GM10266 (cell line): ENCODE measurements around the gene EXOSC5.
"Not testable (repeated sequence)": the region's sequence is repeated elsewhere in the genome, so short reads cannot be mapped to it uniquely, and the experiment has no call there.

Source experiments
- DNase-seq: peaks from one replicate; pipeline ENCODE4 v3.0.0; 2012; ENCODE audit errors: extremely low spot score
- CTCF ChIP-seq: IDR thresholded peaks from 2 replicates; pipeline ENCODE4 v1.5.1; 2012; ENCODE audit warnings: mild to moderate bottlenecking, low read depth; ENCODE audit not compliant: control insufficient read depth, insufficient read depth; ENCODE audit errors: missing control alignments

Gene EXOSC5

GRCh38 chr19:41410336-41411054 is 13.3 kb upstream of the EXOSC5 start:
- no peak for DNase-seq
- no peak for TF ChIP-seq CTCF

GRCh38 chr19:41409288-41409687 is 12.1 kb upstream of the EXOSC5 start:
- no peak for TF ChIP-seq CTCF
- no peak for DNase-seq

- DNase-seq, result not testable (repeated sequence)
These were observed 11.7 kb upstream of the EXOSC5 start for GRCh38 chr19:41408846-41409245.

GRCh38 chr19:41408256-41408655 is 11.1 kb upstream of the EXOSC5 start:
- TF ChIP-seq CTCF, result no peak
- no peak for DNase-seq

GRCh38 chr19:41407271-41407670 is 10.1 kb upstream of the EXOSC5 start:
- TF ChIP-seq CTCF, result no peak
- DNase-seq, result no peak

GRCh38 chr19:41405776-41406175 is 8.6 kb upstream of the EXOSC5 start:
- DNase-seq, result no peak
- TF ChIP-seq CTCF, result no peak

- no peak for TF ChIP-seq CTCF
- no peak for DNase-seq
These were observed 6.2 kb upstream of the EXOSC5 start for GRCh38 chr19:41403181-41403970.
